Measurements from ENCODE around the gene POU2F3. TPM values are rescaled to one million over a fixed set of nuclear protein-coding genes. Genes with fewer than 3 reads are reported as not detected.

Gene POU2F3
- total RNA-seq = not detected

DNA sequence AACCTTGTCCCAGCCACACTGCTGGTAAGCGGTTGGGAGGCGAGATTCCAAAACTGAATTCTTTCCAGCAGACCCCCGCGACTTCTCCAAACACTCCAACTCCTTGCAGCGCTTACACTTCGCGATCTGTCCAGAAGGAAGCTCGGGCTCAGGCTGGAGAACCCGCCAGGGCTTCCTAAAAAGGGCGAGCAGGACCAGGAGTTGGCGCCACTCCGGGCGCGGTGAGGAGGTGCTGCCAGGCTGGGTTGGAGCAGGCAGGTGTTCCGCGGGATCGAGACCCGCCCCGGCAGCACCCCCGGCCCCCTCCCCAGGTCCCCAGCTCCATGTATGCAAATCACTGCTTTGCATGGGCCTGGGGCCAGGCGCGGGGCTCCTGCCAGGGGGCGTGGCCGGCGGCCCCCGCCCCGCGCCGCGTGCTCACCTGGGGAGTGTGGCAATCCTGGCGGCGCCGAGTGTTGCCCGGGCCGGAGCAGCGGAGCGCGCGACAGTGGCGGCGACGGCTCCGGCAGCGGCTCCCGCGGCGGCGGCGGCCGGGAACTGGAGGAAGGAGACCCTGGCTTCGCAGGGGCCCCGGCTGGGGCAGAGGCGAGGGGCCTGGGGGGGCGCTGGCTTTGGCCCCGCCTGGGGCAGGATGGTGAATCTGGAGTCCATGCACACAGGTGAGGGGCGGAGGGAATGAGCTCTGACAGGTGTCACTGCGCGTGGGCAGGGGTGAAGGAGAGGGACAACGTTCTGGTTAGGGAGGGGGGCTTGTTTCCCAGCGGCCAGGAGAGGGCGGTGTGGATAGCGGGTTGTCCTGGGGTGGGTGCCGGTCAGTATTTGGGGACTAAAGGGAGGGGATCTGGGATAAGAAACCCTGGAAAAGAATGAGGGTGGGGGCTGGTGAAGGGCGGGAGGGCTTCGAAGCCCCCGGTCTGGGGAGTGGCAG lies at the start of gene POU2F3:
POU2F3 (plus strand) TSS at position 428 of the 928 bp plus-strand sequence; CDS start at position 632, 204 bp downstream.
- no peak for DNase-seq (ENCODE audit: low spot score)
- peak; percentile 58 for ATAC-seq

DNA sequence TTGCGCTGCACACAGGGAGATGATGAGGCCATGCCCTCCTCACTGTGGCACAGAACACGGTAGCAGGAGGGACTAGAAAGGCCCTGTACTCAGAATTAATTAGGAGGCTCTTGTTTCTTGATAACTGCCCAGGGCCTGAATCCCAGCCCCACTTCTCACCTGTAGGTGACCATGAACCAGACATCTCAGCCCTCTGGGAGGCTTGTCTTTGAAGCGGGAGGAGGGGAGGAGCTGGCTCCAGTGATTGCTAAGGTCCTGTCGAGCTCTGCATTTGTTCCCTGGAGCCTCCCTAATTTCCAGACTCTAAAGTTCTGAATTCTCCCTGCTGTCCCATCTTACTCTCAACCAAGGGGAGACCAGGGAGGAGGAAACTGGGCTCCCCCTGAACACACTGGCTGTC lies 48.9 kb upstream of the POU2F3 start:
- no peak for ATAC-seq

DNA sequence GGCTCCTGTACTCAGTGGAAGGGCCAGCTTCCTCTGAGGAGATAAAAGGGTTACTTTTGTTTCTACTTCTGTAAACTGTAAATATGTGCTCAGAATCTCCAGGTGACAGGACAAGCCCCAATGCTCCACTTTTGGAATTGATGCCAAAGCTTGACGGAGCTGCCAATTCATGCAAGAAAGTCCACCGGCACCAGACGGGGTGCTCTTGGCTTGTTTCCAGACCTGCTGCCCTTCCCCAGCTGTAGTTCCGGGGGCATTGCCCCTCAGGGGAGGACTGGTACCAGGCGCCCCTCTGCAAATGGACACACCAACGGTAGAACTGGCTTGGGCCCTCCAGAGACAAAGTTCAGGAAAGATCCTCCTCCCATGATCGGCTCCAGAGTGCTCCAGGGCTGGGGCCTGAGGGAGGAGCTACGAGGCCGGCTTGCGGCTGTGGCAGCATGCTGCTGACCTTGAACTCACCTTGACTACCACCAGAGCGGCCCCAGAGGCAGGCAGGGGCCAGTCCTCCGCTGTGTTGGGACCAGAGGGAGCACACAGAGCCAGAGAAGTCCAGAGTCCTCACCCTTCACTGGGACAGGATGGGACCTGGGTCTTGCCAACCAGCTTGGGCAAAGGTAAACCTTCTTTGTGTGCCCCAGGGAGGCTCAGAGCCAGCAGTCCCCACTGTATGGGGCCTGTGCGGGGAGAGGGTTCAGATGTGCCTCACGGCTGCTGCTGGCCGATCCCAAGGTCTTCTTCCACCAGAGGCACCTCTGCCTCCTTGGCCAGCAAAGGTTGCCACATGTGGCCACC lies 46.9 kb upstream of the POU2F3 start:
- DNase-seq (ENCODE audit: low spot score) (peak; percentile 96), ATAC-seq (peak; percentile 91)

More for the DNA sequence above, 48.9 kb upstream of the POU2F3 start:
- no peak for DNase-seq (ENCODE audit: low spot score)

GRCh38 chr11:120194166-120194565 lies 45.8 kb upstream of the POU2F3 start:
- ATAC-seq (no peak), DNase-seq (ENCODE audit: low spot score) (no peak)

DNA sequence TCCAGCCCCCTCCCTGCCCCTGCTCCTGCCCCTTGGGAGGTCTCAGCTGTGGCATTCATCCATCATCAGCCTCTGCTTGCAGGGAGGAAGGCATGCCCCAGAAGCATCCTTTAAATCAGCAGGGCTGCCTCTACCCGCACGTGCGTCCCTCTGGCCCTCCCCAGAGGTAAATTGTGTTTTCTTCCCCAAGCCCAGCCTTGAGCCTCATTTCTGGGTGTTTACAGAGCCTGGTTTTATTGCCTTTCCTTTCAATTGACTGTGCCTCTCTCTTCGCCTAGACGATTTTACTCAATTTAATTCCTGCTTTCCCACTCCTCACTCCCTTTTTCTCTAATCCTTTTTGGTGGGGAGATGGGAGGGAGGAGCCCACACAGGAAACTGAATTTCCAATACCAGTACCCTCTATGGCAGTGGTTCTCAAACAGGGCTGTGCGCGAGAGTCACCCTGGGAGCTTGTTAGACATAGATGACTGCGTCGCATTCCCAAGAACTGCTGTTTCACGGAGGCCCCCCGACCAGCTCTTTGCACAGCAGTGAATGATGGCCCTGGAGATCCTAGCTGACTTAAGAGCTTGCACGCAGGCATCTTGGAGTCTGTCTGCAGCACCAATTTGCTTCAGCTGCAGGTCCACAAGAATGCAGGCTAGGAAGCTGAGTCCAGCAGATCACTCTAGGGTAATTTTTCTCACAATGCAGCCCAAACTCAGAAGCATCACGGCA lies 44.2 kb upstream of the POU2F3 start:
- no peak for DNase-seq (ENCODE audit: low spot score)
- ATAC-seq = no peak

DNA sequence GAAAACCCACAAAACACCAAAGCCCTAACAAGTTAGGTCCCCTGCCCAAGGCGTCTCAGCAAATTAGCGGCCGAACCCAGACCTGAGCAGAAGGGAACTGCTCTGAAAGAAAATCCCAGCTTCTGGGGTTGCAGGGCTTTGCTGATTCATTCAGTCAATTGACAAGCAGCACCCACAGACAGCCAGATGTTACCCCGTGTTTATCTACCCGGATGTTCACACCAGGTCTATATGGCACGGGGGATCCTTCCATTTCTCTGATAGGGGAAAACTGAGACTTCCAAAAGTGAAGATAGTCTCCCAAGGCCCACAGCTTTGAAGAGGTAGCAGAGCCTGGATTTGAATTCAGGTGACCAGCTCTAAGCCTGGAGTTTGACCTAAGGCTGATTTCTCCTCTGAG lies 43.1 kb upstream of the POU2F3 start:
- ATAC-seq (no peak), DNase-seq (ENCODE audit: low spot score) (no peak)

DNA sequence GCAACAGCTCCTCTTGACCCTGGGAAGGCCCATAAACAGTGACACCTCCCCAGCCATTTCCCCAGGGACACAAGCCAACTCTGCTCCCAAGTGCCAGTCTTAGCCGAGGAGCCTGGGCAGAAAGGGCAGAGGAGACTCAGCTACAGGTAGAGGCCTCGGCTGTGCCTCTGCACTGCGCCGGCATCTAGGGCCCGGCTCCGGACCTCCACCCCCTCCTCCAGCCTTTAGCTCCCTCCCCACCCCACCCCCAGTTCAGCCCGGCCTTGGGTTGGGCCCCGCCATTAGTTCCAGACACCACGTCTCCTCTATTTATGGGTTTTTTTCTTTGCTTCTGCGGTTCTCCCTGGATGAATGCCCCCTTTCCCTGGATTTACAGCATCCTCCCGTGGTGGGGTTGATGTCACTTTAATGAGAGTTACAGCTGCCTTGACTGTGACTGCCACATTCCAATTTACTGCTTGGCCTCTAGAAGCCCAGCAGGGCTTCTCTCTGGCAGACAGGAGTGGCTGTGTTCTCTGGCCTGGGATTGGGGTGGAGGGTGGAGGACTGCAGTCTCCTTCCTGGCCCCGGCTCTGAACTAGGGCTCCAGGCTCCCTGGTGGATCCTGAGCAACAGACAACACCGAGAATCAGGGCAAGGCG lies 42.6 kb upstream of the POU2F3 start:
- DNase-seq (ENCODE audit: low spot score) (no peak), ATAC-seq (no peak)

DNA sequence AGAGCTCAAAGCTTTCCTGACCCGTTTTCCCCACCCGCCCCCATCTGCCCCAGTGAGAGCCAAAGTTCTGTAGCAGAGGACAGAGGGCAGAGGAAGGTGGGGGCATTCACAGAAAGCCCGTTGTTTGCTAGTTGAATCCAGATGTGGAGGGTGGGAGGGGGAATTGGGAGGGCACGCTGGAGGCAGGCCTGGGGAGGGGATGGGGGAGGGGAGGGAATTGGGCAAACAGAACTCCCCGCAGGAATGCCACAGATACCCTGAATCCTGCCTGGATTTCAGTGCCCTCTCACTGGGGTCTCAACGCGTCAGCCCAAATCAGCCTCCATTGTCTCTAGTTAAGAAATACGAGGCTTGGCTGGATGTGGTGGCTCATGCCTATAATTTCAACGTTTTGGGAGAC lies 42.0 kb upstream of the POU2F3 start:
- no peak for ATAC-seq
- DNase-seq (ENCODE audit: low spot score) = no peak

GRCh38 chr11:120198403-120198786 lies 41.5 kb upstream of the POU2F3 start:
- DNase-seq (ENCODE audit: low spot score) (no peak), ATAC-seq (no peak)

DNA sequence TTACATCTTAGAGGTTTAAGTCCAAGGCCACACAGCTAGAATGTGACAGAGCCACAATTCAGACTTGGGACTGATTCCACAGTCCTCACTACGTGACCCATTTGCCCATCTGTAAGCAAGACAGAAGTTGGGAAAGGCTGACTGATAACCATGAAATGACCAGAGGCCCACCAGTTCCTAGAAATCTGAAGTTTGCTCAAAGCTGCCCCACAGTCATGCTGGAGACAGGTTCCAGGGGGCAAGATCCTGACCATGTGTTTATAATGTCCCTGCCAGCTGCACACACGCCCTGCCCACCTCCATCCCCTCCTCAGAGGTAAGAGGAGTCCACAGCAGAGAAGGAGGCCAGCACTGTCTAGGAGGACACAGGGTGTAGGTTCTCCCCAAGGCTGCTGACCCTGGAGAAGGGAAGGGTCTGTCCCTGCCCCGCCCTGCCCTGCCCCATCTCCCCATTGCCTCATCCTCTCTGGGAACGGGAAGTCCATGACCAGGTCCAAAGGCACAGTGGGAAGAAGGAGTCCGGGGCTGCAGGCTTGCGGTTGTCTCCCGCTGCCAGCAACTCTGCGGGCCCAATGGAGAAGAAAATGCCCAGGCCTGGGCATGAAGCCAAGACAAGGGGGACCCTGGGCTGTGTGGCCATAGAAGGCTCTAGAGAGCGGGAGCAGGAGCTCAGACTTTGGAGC lies 41.0 kb upstream of the POU2F3 start:
- ATAC-seq = peak; percentile 57

GRCh38 chr11:120199613-120200012 lies 40.3 kb upstream of the POU2F3 start:
- ATAC-seq (no peak), DNase-seq (ENCODE audit: low spot score) (no peak)

More for the DNA sequence above, 41.0 kb upstream of the POU2F3 start:
- no peak for DNase-seq (ENCODE audit: low spot score)

GRCh38 chr11:120200677-120201076 lies 39.3 kb upstream of the POU2F3 start:
- ATAC-seq = no peak
- DNase-seq (ENCODE audit: low spot score) = no peak

- DNase-seq (ENCODE audit: low spot score) (no peak), ATAC-seq (no peak)
These were observed 38.3 kb upstream of the POU2F3 start for GRCh38 chr11:120201653-120202052.

- DNase-seq (ENCODE audit: low spot score) (no peak), ATAC-seq (no peak)
These were observed 36.3 kb upstream of the POU2F3 start for GRCh38 chr11:120203626-120204025.

GRCh38 chr11:120205596-120206161 lies 34.3 kb upstream of the POU2F3 start:
- DNase-seq (ENCODE audit: low spot score) = no peak
- ATAC-seq = no peak

- ATAC-seq (no peak), DNase-seq (ENCODE audit: low spot score) (no peak)
These were observed 32.4 kb upstream of the POU2F3 start for GRCh38 chr11:120207512-120207911.

GRCh38 chr11:120208001-120208441 lies 31.9 kb upstream of the POU2F3 start:
- peak; percentile 55 for ATAC-seq
- peak; percentile 81 for DNase-seq (ENCODE audit: low spot score)

DNA sequence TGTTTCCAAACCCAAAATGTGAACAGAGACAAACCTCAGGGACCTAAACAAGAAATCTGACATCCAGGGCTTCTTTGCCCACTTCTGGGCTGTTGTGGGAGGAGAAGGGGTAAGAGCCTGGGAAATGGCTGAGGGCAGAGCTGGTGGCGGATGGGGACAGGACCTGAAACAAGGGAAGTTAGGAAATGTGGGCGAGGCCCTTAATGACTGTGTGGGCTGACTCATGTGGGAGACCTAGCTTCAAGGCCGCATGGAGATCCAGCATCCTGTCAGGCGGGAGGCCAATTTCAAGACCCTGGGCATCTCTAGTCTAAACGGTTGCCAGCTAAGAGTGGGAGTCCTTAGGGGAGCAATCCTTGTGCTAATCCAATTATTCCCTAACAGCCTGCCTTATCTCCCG lies 31.2 kb upstream of the POU2F3 start:
- no peak for ATAC-seq

DNA sequence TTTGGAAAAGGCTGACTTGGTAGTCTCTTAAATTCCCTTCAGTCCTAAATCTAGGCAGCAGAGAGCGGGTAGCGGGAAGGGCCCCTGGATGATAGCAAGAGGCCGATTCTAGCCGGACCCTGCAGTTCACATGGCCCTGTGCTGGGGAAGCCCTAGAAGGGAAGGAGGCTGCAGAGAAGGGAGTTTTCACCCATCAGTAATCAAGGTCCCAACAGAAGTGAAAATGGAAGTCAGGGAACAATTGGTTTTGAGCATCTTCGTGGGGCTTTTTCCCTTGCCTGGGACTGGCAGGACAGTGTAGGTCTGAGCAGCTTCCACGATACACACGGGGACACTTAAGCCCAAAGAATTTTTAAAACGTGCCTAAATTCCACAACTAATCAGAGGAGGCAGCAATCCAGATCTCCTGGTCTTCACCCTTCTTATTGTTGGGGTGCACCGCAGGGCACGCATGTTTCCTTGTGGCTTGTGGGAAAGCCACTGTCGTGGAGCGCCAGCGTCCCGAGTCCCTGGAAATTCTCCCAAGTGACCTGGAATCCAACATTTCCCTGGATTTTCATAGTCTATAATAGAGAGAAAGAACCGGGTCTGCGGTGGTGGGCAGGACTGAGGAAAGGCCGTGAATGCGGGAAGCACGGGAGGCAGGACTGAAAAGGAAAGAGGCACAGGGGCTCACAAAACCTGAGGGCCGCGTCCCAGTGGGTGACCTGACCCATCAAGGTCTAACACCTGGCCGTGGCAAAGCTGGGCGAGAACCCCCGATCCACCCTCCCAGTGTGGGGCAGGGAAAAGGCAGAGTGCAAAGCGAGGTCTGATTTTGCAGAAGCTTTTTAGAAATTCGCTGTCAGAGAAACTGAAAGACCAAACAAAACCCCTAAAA lies 30.0 kb upstream of the POU2F3 start:
- ATAC-seq (peak; percentile 2), DNase-seq (ENCODE audit: low spot score) (peak; percentile 64)

More for the DNA sequence above, 31.2 kb upstream of the POU2F3 start:
- no peak for DNase-seq (ENCODE audit: low spot score)
